H9 (cell line): Measurements from ENCODE around the gene XRN2. TPM values are rescaled to one million over a fixed set of nuclear protein-coding genes. Genes with fewer than 3 reads are reported as not detected.

Experiments used
- DNase-seq: peaks from one replicate; pipeline ENCODE4 v3.0.0-alpha.2; 2017
- H2AFZ ChIP-seq: one replicate; pipeline ENCODE4 v1.6.1; 2013; ENCODE audit warnings: mild to moderate bottlenecking, low read length, control low read depth, moderate library complexity
- H2AK5ac ChIP-seq: 2 replicates; pipeline ENCODE4 v1.6.1; 2013; ENCODE audit warnings: low read length, control low read depth, mixed read lengths; ENCODE audit not compliant: insufficient read length
- H2BK120ac ChIP-seq: one replicate; pipeline ENCODE4 v1.6.1; 2013; ENCODE audit warnings: low read depth, mild to moderate bottlenecking, low read length, control low read depth, inconsistent platforms; ENCODE audit not compliant: poor library complexity, severe bottlenecking
- H2BK12ac ChIP-seq: 2 replicates; pipeline ENCODE4 v1.6.1; 2013; ENCODE audit warnings: low read length, control low read depth, mixed read lengths, low read depth; ENCODE audit not compliant: insufficient read length
- H2BK15ac ChIP-seq: 2 replicates; pipeline ENCODE4 v1.6.1; 2013; ENCODE audit warnings: low read depth, low read length, control low read depth
- H2BK20ac ChIP-seq: one replicate; pipeline ENCODE4 v1.6.1; 2013; ENCODE audit warnings: low read depth, mild to moderate bottlenecking, low read length, control low read depth, inconsistent platforms; ENCODE audit not compliant: poor library complexity, severe bottlenecking
- H2BK5ac ChIP-seq: 2 replicates; pipeline ENCODE4 v1.6.1; 2013; ENCODE audit warnings: low read length, control low read depth, mixed read lengths; ENCODE audit not compliant: insufficient read length
- H3K14ac ChIP-seq: 2 replicates; pipeline ENCODE4 v1.6.1; 2013; ENCODE audit warnings: low read length, control low read depth; ENCODE audit not compliant: insufficient read depth
- H3K18ac ChIP-seq: 2 replicates; pipeline ENCODE4 v1.6.1; 2013; ENCODE audit warnings: low read depth, mild to moderate bottlenecking, mixed read lengths, low read length, control low read depth; ENCODE audit not compliant: insufficient read length
- H3K23ac ChIP-seq: 2 replicates; pipeline ENCODE4 v1.6.1; 2013; ENCODE audit warnings: low read length, control low read depth, mixed read lengths, low read depth; ENCODE audit not compliant: insufficient read length
- H3K23me2 ChIP-seq: 2 replicates; pipeline ENCODE4 v1.6.1; 2013; ENCODE audit warnings: low read depth, mild to moderate bottlenecking, mixed read lengths, low read length, control low read depth; ENCODE audit not compliant: insufficient read length, poor library complexity, severe bottlenecking
- H3K27ac ChIP-seq: 2 replicates; pipeline ENCODE4 v1.5.1; 2013; ENCODE audit warnings: low read length, control low read depth, mixed read lengths, low read depth; ENCODE audit not compliant: insufficient read length
- H3K27me3 ChIP-seq: 2 replicates; pipeline ENCODE4 v1.6.1; 2013; ENCODE audit warnings: low read length, control low read depth, inconsistent platforms; ENCODE audit not compliant: insufficient read depth
- H3K4ac ChIP-seq: 2 replicates; pipeline ENCODE4 v1.6.1; 2013; ENCODE audit warnings: low read depth, mild to moderate bottlenecking, control low read depth, inconsistent platforms, low read length, moderate library complexity
- H3K4me1 ChIP-seq: 2 replicates; pipeline ENCODE4 v1.6.1; 2013; ENCODE audit warnings: low read length, control low read depth, inconsistent platforms; ENCODE audit not compliant: insufficient read depth
- H3K4me2 ChIP-seq: 2 replicates; pipeline ENCODE4 v1.6.1; 2013; ENCODE audit warnings: low read length, control low read depth, mixed read lengths; ENCODE audit not compliant: insufficient read length, insufficient read depth
- H3K56ac ChIP-seq: 2 replicates; pipeline ENCODE4 v1.6.1; 2013; ENCODE audit warnings: low read depth, mild to moderate bottlenecking, mixed read lengths, low read length, control low read depth; ENCODE audit not compliant: insufficient read length
- H3K79me1 ChIP-seq: 2 replicates; pipeline ENCODE4 v1.6.1; 2013; ENCODE audit warnings: low read depth, mild to moderate bottlenecking, moderate library complexity, low read length, control low read depth, inconsistent platforms; ENCODE audit not compliant: insufficient read depth, poor library complexity, severe bottlenecking
- H3K79me2 ChIP-seq: 2 replicates; pipeline ENCODE4 v1.6.1; 2013; ENCODE audit warnings: low read length, control low read depth, inconsistent platforms; ENCODE audit not compliant: insufficient read depth
- H3K9ac ChIP-seq: 2 replicates; pipeline ENCODE4 v1.6.1; 2013; ENCODE audit warnings: low read length, control low read depth, mixed read lengths; ENCODE audit not compliant: insufficient read length; ENCODE audit errors: extremely low read depth
- H3K9me3 ChIP-seq: one replicate; pipeline ENCODE4 v1.6.1; 2013; ENCODE audit warnings: low read depth, low read length, inconsistent platforms; ENCODE audit not compliant: control insufficient read depth
- H3T11ph ChIP-seq: one replicate; pipeline ENCODE4 v1.6.1; 2013; ENCODE audit warnings: mild to moderate bottlenecking, low read length, control low read depth, inconsistent platforms
- H4K20me1 ChIP-seq: one replicate; pipeline ENCODE4 v1.6.1; 2013; ENCODE audit not compliant: control insufficient read depth, insufficient read length, insufficient read depth
- H4K5ac ChIP-seq: 2 replicates; pipeline ENCODE4 v1.6.1; 2013; ENCODE audit warnings: low read depth, mild to moderate bottlenecking, mixed read lengths, low read length, control low read depth; ENCODE audit not compliant: insufficient read length
- H4K8ac ChIP-seq: replicated peaks from 2 replicates; pipeline ENCODE4 v1.6.1; 2013; ENCODE audit warnings: low read length, control low read depth, mixed read lengths, low read depth; ENCODE audit not compliant: insufficient read length
- H4K91ac ChIP-seq: 2 replicates; pipeline ENCODE4 v1.6.1; 2013; ENCODE audit warnings: low read depth, mild to moderate bottlenecking, moderate library complexity, mixed read lengths, low read length, control low read depth; ENCODE audit not compliant: insufficient read length
- H3K27ac Mint-ChIP-seq, 3 experiments: 2 replicates in 2 of 3; 3 replicates in 1 of 3; pipeline ENCODE4 v1.8.0; 2020 to 2021; ENCODE audit warnings: mixed read lengths in 3 of 3, mild to moderate bottlenecking in 1 of 3, moderate library complexity in 1 of 3
- H3K27me3 Mint-ChIP-seq: 2 replicates; pipeline ENCODE4 v1.8.0; 2021; ENCODE audit warnings: low read depth, mild to moderate bottlenecking, moderate library complexity, mixed read lengths
- H3K36me3 Mint-ChIP-seq, 3 experiments: 2 replicates in 2 of 3; 3 replicates in 1 of 3; pipeline ENCODE4 v1.8.0; 2020 to 2021; ENCODE audit warnings: low read depth in 3 of 3, mixed read lengths in 3 of 3; ENCODE audit not compliant: insufficient read depth in 1 of 3
- H3K4me1 Mint-ChIP-seq, 2 experiments: 2 replicates each; pipeline ENCODE4 v1.8.0; 2020; ENCODE audit warnings: mixed read lengths in 2 of 2
- H3K4me3 Mint-ChIP-seq, 2 experiments: 2 replicates in 1 of 2; 3 replicates in 1 of 2; pipeline ENCODE4 v1.8.0; 2020 to 2021; ENCODE audit warnings: mild to moderate bottlenecking in 2 of 2, mixed read lengths in 2 of 2, moderate library complexity in 1 of 2
- H3K9me3 Mint-ChIP-seq, 2 experiments: 2 replicates in 1 of 2; 3 replicates in 1 of 2; pipeline ENCODE4 v1.8.0; 2020; ENCODE audit warnings: mild to moderate bottlenecking in 2 of 2, mixed read lengths in 2 of 2, moderate library complexity in 1 of 2
- CTCF ChIP-seq: fragments of 200-600 bp; sonication (generic); conservative IDR thresholded peaks from 3 replicates; pipeline ENCODE4 v1.8.0; 2021; ENCODE audit warnings: antibody characterized with exemption, mild to moderate bottlenecking
- WGBS: extraction: QIAGEN DNeasy Blood & Tissue Kit; methylation state at CpG from one replicate; pipeline ENCODE4 v1.1.7; 2013; ENCODE audit warnings: missing lambda C conversion rate, low lambda C conversion rate, mixed read lengths; ENCODE audit not compliant: insufficient read length; ENCODE audit errors: extremely low coverage; 5-methylcytosine and 5-hydroxymethylcytosine counted together
- total RNA-seq: library from RNA; stranded (reverse); gene quantifications from 2 replicates; pipeline ENCODE4 v1.2.1, GENCODE V29; 2021

Gene XRN2
- total RNA-seq, 1 experiment from 2014 or later, result 96.7 TPM

GRCh38 chr20:21358737-21359136, 55.6 kb downstream of the XRN2 start:
- H3K79me2 ChIP-seq, result no peaks in the 10 kb centered on the region
- no peaks in the 10 kb centered on the region for H3K27me3 ChIP-seq
- no peak overlapping the region for H3K18ac ChIP-seq
- H3K27ac ChIP-seq, result no peak overlapping the region
- H2BK120ac ChIP-seq, result no peak overlapping the region
- H3K23me2 ChIP-seq, result no peaks in the 10 kb centered on the region
- no peak overlapping the region for H2BK20ac ChIP-seq
- no peaks in the 10 kb centered on the region for H3K4me1 ChIP-seq
- no CpG with 5 or more reads among the region's 5 CpGs for WGBS
- no peaks in the 10 kb centered on the region for H3K79me1 ChIP-seq
- no peaks in the 10 kb centered on the region for H3K27me3 Mint-ChIP-seq
- no peak overlapping the region for H3K56ac ChIP-seq
- no peak overlapping the region for H3K23ac ChIP-seq
- H3K9ac ChIP-seq, result no peak overlapping the region
- no peak overlapping the region for H2AK5ac ChIP-seq
- no peak overlapping the region for H3T11ph ChIP-seq
- H3K4ac ChIP-seq, result no peak overlapping the region
- H3K4me2 ChIP-seq, result no peak overlapping the region
- no peak overlapping the region for H3K14ac ChIP-seq
- no peak overlapping the region for H2BK12ac ChIP-seq
- H4K5ac ChIP-seq, result no peak overlapping the region
- H3K36me3 Mint-ChIP-seq, result peaks cover 21 to 77% (median 62%) of the 10 kb centered on the region in 3 experiments; a peak in 6 of 7 replicates
- H3K9me3 ChIP-seq, result no peaks in the 10 kb centered on the region
- H3K4me1 Mint-ChIP-seq, result no peaks in the 10 kb centered on the region
- no peaks in the 10 kb centered on the region for H4K20me1 ChIP-seq
- H3K4me3 Mint-ChIP-seq, result no peak overlapping the region
- no peak overlapping the region for H2BK5ac ChIP-seq
- DNase-seq, result no peak
- no peak for TF ChIP-seq CTCF
- peak overlapping the region in 2 of 3 experiments; percentile 37 to 65; a peak in 3 of 7 replicates for H3K27ac Mint-ChIP-seq
- H4K8ac ChIP-seq, result no peak overlapping the region
- no peak overlapping the region for H2BK15ac ChIP-seq
- H3K9me3 Mint-ChIP-seq, result no peaks in the 10 kb centered on the region
- H4K91ac ChIP-seq, result no peak overlapping the region
- no peak overlapping the region for H2AFZ ChIP-seq
